ENCODE data around the gene TOR4A. TPM values are rescaled to one million over a fixed set of nuclear protein-coding genes. Genes with fewer than 3 reads are reported as not detected.
A peak's percentile ranks its signal among the peaks of the same experiment; 100 is the strongest.

TOR4A gene
- total and polyA plus RNA-seq, 9 of the 15 experiments (the other 6 are each of a cell fraction or from before 2014, with no cell fraction given): 3.9 to 49.2 (median 8.8) TPM

GRCh38 chr9:137308057-137308619, 30.6 kb downstream of the TOR4A start (continued):
- TF ChIP-seq PRDM10 (IDR thresholded peaks at IDR 0.05; ENCODE audit: partially characterized antibody): peak; percentile 52
- no peak for TF ChIP-seq FOXA3 (CRISPR knock-in tag; conservative IDR thresholded peaks at IDR 0.05 in 1 of 2, IDR thresholded peaks at IDR 0.05 in 1 of 2)
- no peak for TF ChIP-seq ZNF449 (CRISPR knock-in tag; IDR thresholded peaks at IDR 0.05)
- peak; percentile 34; the same call in 1 of the 2 replicates for TF ChIP-seq C11orf30 (IDR thresholded peaks at IDR 0.05; ENCODE audit: low read depth)
- TF ChIP-seq ZNF644 (tag; IDR thresholded peaks at IDR 0.05; ENCODE audit: low read depth): no peak
- no peak for TF ChIP-seq RUNX1 (IDR thresholded peaks at IDR 0.05; ENCODE audit: low read depth)
- no peak for TF ChIP-seq MECOM (CRISPR knock-in tag; IDR thresholded peaks at IDR 0.05)
- no peak for TF ChIP-seq FOS (IDR thresholded peaks at IDR 0.05; ENCODE audit: extremely low read depth, insufficient read length)
- TF ChIP-seq SREBF2 (CRISPR knock-in tag; IDR thresholded peaks at IDR 0.05): no peak
- TF ChIP-seq ZNF512 (tag; IDR thresholded peaks at IDR 0.05): no peak
- TF ChIP-seq CXXC5 (CRISPR knock-in tag; IDR thresholded peaks at IDR 0.05): no peak
- no peak for TF ChIP-seq IRF1 (CRISPR knock-in tag; IDR thresholded peaks at IDR 0.05; ENCODE audit: borderline replicate concordance)
- no peak for TF ChIP-seq PHF21A (IDR thresholded peaks at IDR 0.05; ENCODE audit: borderline replicate concordance, low read depth)
- TF ChIP-seq ZBED1 (IDR thresholded peaks at IDR 0.05): no peak
- no peak for TF ChIP-seq NCOA4 (IDR thresholded peaks at IDR 0.05; ENCODE audit: partially characterized antibody)
- TF ChIP-seq CHD1 (IDR thresholded peaks at IDR 0.05; ENCODE audit: low read length): no peak
- TF ChIP-seq TAF9B (IDR thresholded peaks at IDR 0.05; ENCODE audit: partially characterized antibody): no peak
- no peak for TF ChIP-seq ZC3H8 (IDR thresholded peaks at IDR 0.05)
- TF ChIP-seq ZNF277 (CRISPR knock-in tag; IDR thresholded peaks at IDR 0.05; ENCODE audit: borderline replicate concordance): no peak
- TF ChIP-seq MEF2D (tag; conservative IDR thresholded peaks at IDR 0.05; ENCODE audit: low read depth): no peak
- TF ChIP-seq SMARCB1 (IDR thresholded peaks at IDR 0.05; ENCODE audit: insufficient read length, low read depth): no peak
